Esophagus squamous epithelium (tissue), 4 donors: Measurements from ENCODE around the gene MAP2K5.

Source experiments
- POLR2A ChIP-seq, 4 donors: fragments of 450-650 bp; IDR thresholded peaks; one replicate each; pipeline ENCODE4 v1.6.1; 2017; ENCODE audit warnings: antibody characterized with exemption in 4 of 4, mild to moderate bottlenecking in 4 of 4, moderate library complexity in 3 of 4
- TF ChIP-seq, protein P1 (sequence below), 6 experiments: fragments of 450-650 bp in 4 of 6; fragments of 200-600 bp in 2 of 6; sonication (generic) in 2 of 6; IDR thresholded peaks; one replicate each; pipeline ENCODE4 v1.5.1; 2016 to 2019; ENCODE audit warnings: antibody characterized with exemption in 6 of 6, mild to moderate bottlenecking in 4 of 6, moderate library complexity in 4 of 6

DNA sequence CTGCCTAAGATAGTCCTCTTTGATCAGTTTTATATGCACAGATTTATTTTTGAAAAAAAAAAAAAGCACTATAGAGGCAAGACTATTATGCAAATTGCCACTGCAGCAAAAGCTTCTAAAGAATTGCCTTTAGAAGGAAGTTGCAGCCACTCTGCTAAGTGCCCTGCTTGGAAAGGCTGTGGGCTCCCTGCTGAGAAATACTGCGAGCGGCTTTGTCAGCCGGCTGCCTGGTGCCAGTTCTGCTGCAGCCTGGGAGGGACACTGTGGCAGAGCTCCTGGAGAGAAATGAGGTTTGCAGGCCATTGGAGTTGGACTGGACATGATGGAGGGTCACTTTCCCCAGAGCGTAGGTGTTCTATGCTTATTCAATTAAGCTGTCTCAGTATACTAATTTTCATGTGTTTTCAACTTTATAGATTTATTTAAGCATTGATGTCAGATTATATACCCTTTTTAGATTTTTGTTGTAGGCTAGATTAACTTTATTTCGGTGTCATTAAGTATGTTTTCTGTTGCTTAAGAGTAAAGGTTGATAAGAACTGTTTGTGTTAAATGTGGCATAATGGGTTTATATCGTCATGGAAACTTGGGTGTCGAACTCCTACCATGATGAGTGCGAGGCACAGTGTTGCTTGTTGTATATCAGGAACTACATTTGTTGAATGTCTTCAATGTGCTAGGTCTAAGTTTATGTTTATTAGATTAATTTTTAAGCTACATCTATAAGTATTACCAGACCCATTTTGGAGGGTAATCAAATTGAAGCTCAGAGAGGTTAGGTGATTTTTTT, 6.6 kb downstream of the MAP2K5 start:
- TF ChIP-seq, protein P1, sequence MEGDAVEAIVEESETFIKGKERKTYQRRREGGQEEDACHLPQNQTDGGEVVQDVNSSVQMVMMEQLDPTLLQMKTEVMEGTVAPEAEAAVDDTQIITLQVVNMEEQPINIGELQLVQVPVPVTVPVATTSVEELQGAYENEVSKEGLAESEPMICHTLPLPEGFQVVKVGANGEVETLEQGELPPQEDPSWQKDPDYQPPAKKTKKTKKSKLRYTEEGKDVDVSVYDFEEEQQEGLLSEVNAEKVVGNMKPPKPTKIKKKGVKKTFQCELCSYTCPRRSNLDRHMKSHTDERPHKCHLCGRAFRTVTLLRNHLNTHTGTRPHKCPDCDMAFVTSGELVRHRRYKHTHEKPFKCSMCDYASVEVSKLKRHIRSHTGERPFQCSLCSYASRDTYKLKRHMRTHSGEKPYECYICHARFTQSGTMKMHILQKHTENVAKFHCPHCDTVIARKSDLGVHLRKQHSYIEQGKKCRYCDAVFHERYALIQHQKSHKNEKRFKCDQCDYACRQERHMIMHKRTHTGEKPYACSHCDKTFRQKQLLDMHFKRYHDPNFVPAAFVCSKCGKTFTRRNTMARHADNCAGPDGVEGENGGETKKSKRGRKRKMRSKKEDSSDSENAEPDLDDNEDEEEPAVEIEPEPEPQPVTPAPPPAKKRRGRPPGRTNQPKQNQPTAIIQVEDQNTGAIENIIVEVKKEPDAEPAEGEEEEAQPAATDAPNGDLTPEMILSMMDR (IDR thresholded peaks at IDR 0.05) = no peak
- TF ChIP-seq POLR2A (IDR thresholded peaks at IDR 0.05) = no peak
